Neural cell (in vitro differentiated cells): ENCODE measurements around the gene OR4A47.

Experiments
- EZH2 ChIP-seq: fragments of 200-600, 300-800 bp; shearing (Covaris generic), sonication (generic); IDR thresholded peaks from 2 replicates; pipeline ENCODE4 v1.6.1; 2014; ENCODE audit warnings: antibody characterized with exemption, low read length, borderline replicate concordance, mild to moderate bottlenecking; ENCODE audit not compliant: insufficient read depth, poor library complexity, severe bottlenecking
- TF ChIP-seq, protein P1 (sequence below): fragments of 450-650 bp; IDR thresholded peaks from 2 replicates; pipeline ENCODE4 v1.5.1; 2014; ENCODE audit warnings: antibody characterized with exemption, mild to moderate bottlenecking, moderate library complexity; ENCODE audit not compliant: poor library complexity, severe bottlenecking

DNA sequence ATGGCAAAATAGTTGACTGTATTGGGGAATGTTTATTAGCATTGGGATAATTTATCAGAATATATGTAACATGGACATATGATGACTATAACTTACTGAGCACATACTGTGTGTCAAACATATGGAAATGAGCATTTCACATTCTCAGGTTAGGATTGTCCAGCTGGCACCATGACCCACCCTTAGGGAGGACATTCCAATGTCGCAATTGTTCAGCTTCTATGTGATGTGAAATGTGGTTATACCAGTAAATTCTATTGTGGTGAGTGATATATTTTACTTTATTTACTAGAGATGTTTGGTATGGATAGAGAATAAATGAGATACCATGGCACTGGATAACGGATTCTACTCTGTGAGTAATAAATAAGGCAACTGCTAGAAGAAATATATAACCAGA is 50.4 kb downstream of the OR4A47 start:
- TF ChIP-seq, protein P1, sequence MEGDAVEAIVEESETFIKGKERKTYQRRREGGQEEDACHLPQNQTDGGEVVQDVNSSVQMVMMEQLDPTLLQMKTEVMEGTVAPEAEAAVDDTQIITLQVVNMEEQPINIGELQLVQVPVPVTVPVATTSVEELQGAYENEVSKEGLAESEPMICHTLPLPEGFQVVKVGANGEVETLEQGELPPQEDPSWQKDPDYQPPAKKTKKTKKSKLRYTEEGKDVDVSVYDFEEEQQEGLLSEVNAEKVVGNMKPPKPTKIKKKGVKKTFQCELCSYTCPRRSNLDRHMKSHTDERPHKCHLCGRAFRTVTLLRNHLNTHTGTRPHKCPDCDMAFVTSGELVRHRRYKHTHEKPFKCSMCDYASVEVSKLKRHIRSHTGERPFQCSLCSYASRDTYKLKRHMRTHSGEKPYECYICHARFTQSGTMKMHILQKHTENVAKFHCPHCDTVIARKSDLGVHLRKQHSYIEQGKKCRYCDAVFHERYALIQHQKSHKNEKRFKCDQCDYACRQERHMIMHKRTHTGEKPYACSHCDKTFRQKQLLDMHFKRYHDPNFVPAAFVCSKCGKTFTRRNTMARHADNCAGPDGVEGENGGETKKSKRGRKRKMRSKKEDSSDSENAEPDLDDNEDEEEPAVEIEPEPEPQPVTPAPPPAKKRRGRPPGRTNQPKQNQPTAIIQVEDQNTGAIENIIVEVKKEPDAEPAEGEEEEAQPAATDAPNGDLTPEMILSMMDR: no peak
- no peak for TF ChIP-seq EZH2
